LNCAP (cell line): ENCODE measurements around the gene NACC2.

Experiments
- TF ChIP-seq, protein P1 (sequence below): fragments of 450-650 bp; IDR thresholded peaks from 2 replicates; pipeline ENCODE4 v1.5.1; 2017; ENCODE audit warnings: mild to moderate bottlenecking

The NACC2 gene

GRCh38 chr9:136026266-136026942 is 68.7 kb downstream of the NACC2 start:
- TF ChIP-seq, protein P1, sequence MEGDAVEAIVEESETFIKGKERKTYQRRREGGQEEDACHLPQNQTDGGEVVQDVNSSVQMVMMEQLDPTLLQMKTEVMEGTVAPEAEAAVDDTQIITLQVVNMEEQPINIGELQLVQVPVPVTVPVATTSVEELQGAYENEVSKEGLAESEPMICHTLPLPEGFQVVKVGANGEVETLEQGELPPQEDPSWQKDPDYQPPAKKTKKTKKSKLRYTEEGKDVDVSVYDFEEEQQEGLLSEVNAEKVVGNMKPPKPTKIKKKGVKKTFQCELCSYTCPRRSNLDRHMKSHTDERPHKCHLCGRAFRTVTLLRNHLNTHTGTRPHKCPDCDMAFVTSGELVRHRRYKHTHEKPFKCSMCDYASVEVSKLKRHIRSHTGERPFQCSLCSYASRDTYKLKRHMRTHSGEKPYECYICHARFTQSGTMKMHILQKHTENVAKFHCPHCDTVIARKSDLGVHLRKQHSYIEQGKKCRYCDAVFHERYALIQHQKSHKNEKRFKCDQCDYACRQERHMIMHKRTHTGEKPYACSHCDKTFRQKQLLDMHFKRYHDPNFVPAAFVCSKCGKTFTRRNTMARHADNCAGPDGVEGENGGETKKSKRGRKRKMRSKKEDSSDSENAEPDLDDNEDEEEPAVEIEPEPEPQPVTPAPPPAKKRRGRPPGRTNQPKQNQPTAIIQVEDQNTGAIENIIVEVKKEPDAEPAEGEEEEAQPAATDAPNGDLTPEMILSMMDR, result no peak

GRCh38 chr9:136025481-136025880 is 69.6 kb downstream of the NACC2 start:
- TF ChIP-seq, protein P1, result no peak

GRCh38 chr9:136024696-136025316 is 70.3 kb downstream of the NACC2 start:
- TF ChIP-seq, protein P1, result no peak

- TF ChIP-seq, protein P1, result no peak
Observed at GRCh38 chr9:136024286-136024685, 70.8 kb downstream of the NACC2 start.

- TF ChIP-seq, protein P1, result no peak
Observed at GRCh38 chr9:136023410-136024225, 71.5 kb downstream of the NACC2 start.

DNA sequence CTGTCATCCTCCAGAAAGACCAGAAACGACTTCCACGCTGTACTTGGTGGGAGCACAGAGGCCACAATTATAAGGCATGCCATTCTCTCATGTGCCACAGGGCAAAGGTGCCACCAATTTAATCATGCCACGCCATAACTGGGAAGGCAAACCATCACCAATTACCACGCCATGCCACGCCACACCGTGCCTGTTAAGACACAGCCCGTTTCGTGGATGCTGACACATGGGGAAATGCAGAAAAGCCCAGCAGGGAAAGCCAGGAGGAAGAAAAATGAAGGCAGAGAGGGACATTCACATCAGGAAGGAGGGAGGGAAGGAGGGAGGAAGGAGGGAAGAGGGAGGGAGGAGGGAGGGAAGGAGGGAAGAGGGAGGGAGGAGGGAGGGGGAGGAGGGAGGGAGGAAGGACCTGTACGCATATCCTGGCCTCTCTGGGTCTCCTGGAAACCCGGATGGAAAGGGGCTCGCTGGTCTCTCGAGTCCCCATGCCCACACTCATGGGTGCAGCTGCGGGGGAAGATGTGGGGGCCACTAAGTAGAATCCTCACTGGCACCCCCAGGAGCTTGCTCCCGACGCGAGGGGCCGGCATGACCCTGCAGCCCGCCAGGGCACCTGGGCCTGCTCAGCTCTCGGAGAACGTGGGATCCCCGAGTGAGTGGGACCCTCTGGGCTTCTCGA is 72.2 kb downstream of the NACC2 start:
- TF ChIP-seq, protein P1, result no peak
